ENCODE data around the gene CACNA1H.

DNA sequence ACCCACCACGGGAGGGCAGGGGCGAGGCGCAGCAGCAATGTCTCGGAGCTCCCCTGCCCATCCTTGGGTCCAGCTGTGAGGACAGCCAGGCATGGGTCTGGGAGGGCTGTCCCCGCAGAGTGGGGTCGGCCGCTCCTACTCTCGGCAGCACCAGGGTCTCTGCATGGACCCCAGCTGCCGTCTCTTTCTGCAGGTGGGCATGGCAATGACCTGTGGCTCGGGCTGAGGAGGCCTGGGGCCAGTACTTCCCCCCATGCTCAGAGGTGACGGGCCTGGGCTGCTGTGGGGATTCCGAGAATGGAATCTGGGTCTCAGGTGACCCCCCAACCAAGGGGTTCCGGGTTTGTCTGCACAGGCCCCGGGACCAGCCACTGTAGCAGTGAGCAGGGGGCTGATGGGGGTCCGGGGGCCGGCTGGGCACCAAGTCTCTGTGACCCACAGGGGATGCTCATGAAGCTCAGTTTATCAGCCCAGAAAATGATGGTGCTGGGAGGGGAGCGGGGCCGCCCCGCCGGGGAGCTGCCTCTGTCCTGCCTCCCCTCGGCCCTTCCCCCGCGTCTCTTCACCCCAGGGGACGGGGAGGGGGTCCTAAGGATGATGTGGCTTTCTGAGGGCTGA lies 23.5 kb downstream of the CACNA1H start:
- TF ChIP-seq, protein P1, sequence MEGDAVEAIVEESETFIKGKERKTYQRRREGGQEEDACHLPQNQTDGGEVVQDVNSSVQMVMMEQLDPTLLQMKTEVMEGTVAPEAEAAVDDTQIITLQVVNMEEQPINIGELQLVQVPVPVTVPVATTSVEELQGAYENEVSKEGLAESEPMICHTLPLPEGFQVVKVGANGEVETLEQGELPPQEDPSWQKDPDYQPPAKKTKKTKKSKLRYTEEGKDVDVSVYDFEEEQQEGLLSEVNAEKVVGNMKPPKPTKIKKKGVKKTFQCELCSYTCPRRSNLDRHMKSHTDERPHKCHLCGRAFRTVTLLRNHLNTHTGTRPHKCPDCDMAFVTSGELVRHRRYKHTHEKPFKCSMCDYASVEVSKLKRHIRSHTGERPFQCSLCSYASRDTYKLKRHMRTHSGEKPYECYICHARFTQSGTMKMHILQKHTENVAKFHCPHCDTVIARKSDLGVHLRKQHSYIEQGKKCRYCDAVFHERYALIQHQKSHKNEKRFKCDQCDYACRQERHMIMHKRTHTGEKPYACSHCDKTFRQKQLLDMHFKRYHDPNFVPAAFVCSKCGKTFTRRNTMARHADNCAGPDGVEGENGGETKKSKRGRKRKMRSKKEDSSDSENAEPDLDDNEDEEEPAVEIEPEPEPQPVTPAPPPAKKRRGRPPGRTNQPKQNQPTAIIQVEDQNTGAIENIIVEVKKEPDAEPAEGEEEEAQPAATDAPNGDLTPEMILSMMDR (IDR thresholded peaks at IDR 0.05) = no peak
- TF ChIP-seq POLR2A (IDR thresholded peaks at IDR 0.05) = no peak
